ENCODE results near the gene NCMAP.
A peak's percentile ranks its signal among the peaks of the same experiment; 100 is the strongest.

Gene NCMAP

DNA sequence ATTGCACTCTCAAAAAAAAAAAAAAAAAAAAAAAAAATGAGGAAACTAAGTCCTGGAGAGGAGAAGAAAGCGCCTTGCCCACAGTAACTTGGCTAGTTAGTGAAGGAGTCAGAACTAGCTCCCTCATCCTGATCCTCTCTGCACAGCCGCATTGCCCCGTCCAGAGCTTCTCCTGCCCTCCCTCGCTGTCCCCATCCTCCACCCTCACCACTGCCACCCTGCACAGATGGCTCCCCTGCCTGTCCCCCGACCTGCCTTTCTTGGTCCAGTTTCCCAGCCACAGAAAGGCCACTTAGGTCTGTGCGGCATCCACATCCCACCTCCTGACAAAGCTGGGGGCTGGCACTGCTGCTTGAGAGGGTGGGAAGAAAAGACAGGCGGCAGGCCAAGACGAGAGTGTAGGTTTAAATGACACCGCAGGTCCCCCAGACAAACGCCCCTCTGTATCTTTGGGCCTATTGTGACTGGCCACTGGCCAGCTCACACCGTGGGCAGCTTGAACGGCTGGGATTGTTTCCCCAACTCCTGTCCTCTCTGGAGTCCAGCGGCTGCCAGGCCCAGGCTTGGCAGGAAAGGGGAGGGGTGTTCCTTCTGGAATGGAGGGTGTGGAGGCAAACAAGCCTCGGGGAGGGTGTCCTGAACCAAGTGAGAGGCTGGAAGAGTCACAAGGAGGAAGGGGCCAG, 20.2 kb downstream of the NCMAP start:
- DNase-seq, result no peak

DNA sequence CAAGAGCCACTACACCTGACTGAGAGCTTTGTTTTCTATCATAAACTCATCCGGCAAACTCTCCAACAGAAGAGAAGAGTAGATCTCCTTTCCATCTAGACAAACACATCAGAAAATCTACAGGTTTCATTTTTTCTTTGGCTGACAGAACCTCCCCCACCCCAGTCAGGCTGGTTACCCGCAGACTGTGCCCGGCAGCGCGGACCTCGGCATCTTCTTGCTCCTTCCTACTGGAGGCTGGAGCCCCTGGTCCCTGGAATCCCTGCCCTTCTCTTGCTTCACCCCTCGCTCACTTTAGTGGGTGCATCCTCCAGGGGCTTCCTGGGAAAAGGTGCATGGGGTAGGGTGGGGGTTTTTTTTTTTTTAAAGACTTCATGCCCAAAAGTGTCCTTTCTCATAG, 23.0 kb downstream of the NCMAP start:
- DNase-seq, result no peak

- no peak for DNase-seq
Measured at GRCh38 chr1:24580756-24581155, 24.9 kb downstream of the NCMAP start.

- no peak for DNase-seq
Measured at GRCh38 chr1:24584171-24584647, 28.3 kb downstream of the NCMAP start.

DNA sequence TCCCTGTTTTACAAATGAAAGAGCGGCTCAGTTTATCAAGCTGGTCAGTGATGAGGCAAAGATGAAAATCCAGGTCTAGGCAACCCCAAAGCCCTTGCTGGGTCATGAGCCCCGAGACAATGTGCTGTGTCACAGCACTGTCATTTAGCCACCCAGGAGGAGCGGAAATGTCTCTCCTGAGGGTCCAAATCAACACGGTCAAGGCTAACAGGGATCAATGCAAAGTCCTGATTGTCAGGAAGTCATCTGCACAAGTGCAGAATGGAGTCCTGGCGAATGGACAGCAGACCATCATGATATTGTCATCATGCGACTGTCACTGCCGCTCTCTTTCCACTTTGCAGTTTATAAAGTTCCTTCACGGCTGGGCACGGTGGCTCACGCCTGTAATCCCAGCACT, 30.2 kb downstream of the NCMAP start:
- DNase-seq, result no peak

- peak; percentile 51 to 66 for DNase-seq
Measured at GRCh38 chr1:24586970-24587820, 31.3 kb downstream of the NCMAP start.

DNA sequence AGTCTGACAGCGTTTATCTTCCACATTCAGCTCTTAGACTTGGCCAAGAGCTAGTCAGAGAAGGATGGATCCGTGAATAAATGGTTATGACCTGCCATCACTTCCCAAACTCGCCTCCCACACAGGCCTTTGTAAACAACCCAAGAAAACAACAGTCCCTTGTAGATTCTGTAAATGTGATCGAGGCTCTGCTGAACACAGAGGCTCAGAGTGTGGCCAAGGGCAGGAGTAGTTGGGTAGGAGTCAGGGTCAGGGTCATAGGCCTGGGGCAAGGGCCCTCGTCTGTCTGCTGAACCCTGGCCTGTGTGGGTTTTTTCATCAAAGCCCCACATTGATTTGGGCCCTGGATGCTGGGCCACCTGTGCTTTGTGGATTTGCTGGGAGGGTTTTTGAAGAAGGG, 32.7 kb downstream of the NCMAP start:
- no peak for DNase-seq

DNA sequence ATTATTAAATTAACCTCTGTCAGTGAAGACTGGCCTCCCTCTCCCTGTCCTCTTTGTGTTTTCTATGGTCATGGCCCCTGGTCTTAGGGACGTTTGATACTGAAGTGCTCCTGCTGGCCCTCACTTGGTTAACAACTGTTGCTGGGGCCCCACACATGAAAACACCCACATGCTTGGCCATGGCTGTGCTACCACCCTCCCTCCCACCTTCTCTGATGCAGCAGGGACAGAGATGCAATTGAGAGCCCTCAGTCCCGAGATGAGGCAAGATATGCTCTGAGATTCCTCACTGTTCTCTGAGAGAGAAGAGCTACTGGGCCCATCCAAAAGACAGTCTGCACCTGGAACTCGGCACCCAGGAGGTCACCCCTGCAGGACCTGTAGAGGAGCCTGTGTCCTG, 33.3 kb downstream of the NCMAP start:
- DNase-seq, result no peak

DNA sequence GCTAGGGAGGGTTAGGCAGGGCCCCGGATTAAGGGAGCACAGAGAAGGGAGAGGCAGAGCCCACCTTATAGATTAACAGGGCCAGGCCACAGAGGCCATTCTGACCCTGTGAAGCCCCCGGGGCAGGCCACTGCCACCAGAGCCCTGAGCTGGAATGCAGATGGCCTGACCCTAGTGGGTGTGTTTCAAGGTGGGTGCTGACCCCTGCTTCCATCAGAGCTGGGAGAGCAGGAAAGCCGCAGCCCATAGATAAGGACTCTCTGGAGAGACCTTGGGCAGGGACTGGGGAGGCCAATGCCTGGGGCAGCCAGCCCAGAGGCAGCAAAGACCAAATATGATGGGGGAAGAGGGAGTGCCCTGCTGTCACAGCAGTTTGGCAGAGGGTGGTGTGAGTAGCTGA, 35.9 kb downstream of the NCMAP start:
- DNase-seq, result no peak

DNA sequence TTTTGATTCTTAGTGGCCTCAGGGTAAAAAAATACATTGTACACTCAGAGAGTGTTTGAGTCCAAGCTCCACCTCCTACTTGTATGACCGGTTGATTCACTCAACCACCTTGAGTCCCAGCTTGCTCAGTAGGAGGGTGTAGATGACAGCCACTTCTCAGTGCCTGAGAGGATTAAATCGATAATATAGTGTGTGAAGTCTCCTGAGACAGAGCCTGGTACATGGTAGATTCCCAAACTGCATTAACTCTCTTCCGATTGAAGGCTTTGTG, 38.4 kb downstream of the NCMAP start:
- no peak for DNase-seq

DNA sequence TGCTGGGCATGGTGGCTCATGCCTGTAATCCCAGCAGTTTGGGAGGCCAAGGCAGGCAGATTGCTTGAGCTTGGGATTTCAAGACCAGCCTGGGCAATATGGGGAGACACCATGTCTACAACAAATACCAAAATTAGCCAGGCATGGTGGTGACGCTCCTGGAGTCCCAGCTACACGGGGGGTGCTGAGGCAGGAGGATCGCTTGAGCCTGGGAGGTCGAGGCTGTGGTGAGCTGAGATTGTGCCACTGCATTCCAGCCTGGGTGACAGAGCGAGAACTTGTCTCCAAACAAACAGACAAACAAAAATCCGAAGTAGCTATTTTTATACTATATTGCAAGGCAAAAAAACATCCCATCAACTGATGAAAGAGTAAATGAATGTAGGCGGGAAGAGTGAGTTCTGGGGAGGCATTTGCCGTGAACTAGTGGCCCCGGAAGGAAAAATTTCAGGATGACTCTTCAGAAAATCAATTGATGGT, 40.6 kb downstream of the NCMAP start:
- no peak for DNase-seq

GRCh38 chr1:24599265-24599664, 43.4 kb downstream of the NCMAP start:
- DNase-seq, result no peak

DNA sequence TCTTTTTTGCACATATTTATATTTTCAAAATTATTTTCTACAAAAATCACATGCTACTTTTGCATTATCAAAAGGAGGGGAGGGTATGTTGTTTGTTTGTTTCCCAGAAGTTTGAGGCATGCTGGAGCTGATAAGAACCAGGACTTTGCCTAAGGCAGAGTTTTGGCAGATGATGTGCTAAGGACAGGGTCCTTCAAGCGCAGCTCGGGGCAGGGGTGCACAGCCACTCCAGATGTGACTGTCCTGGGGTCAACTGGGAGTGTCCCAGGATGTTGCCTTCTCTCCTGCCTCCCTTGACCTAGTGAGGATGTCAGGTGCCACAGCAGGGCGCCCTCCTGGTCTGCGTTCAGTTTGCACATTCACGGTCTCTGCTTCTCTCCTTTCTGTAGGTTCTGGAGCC, 44.7 kb downstream of the NCMAP start:
- no peak for DNase-seq

- DNase-seq, result no peak
Measured at GRCh38 chr1:24605534-24606295, 49.8 kb downstream of the NCMAP start.

- no peak for DNase-seq
Measured at GRCh38 chr1:24606296-24606605, 50.4 kb downstream of the NCMAP start.

- DNase-seq, result no peak
Measured at GRCh38 chr1:24606621-24607020, 50.7 kb downstream of the NCMAP start.

- no peak for DNase-seq
Measured at GRCh38 chr1:24609949-24610517, 54.1 kb downstream of the NCMAP start.

GRCh38 chr1:24619376-24619775, 63.5 kb downstream of the NCMAP start:
- DNase-seq, result no peak

DNA sequence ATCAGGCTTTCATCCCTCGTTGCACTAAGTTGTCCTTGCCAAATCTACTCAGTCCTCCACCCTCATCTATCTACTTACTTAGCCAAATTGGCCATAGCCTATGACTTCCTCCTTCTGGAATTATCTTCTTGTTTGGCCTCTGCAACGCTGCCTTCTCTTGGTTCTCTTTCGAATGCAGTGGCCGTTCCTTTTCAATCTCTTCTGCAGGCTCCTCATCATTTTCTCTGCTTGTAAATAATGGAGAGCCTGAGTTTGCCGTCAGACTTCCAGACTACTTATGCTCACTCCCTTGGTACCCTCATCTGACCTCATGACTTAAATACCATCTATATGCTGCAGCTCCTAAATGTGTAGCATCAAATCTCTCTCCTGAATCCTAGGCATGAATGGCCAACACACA, 64.8 kb downstream of the NCMAP start:
- no peak for DNase-seq

DNA sequence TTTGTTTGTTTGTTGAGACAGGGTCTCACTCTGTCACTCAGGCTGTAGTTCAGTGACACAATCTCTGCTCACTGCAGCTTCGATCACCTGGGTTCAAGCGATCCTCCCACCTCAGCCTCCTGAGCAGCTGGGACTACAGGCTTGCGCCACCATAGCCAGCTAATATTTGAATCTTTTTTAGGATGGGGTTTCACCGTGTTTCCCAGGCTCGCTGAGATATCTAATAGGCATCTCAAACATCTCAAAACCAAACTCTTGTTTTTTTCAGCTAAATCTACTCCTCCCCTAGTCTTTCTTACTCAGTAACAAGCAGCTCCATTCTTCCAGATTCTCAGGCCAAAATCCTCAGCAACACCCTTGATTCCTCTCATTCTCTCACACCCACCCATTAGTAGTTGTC, 65.2 kb downstream of the NCMAP start:
- no peak for DNase-seq

GRCh38 chr1:24622218-24622617, 66.3 kb downstream of the NCMAP start:
- no peak for DNase-seq

DNA sequence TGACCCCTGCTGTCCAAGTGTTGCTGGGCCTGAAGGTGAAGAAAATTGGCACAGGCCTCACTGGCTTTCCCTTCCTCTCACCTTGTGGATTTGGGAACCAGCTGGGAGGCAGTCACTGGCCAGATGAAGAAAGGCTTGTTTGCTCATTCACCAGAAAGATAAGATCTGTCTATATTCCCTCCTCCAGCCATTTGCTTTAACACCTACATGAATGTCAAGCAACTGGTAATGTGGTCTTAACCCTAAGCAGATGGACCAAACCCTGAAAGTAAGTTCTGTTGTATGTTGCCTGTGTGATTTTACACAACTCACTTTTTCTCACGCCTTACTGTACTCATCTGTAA, 76.9 kb downstream of the NCMAP start:
- no peak for DNase-seq

GRCh38 chr1:24635195-24635843, 79.4 kb downstream of the NCMAP start:
- peak in 1 of 2 donors; percentile 8 for DNase-seq
